Fibroblast of skin of abdomen (primary cell): ENCODE data around the gene OR10C1. TPM values are rescaled to one million over a fixed set of nuclear protein-coding genes. Genes with fewer than 3 reads are reported as not detected.
"Not testable (repeated sequence)": the region's sequence is repeated elsewhere in the genome, so short reads cannot be mapped to it uniquely, and the experiment has no call there.

Source experiments
- DNase-seq: peaks from one replicate; pipeline ENCODE4 v3.0.0-alpha.2; 2013
- polyA plus RNA-seq, 2 experiments: library from polyadenylated mRNA; unstranded; fragments of 120-200 nt; gene quantifications; one replicate each; pipeline ENCODE4 v1.2.1, GENCODE V29; 2013; ENCODE audit not compliant: insufficient read length in 2 of 2

The OR10C1 gene
- not detected for polyA plus RNA-seq (2013, experiment 1 of 2; ENCODE audit: insufficient read length)
- not detected for polyA plus RNA-seq (2013, experiment 2 of 2; ENCODE audit: insufficient read length)

DNA sequence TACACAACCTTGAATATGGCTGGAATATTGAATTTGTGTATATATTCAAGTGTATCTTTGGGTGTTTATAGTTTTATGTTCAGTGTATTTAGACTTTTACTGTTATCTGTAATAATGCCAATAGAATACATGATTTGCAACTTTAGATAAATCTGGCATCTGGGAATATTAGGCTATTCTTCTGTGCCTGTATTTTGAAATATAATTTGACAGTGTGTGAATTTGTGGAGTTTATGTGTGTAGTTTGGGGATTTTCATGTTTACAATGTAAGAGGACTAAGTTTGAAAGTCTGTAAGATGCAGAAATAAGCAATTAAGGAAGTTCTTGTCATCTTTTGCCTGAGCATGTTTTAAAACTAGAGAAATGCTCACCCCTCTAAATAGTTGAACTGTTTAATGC lies at the start of gene OR10C1:
Gene OR10C1 (plus strand): TSS at position 301 of the 400 bp plus-strand sequence. CDS start 710 bp downstream, outside the sequence.
- DNase-seq: no peak

DNA sequence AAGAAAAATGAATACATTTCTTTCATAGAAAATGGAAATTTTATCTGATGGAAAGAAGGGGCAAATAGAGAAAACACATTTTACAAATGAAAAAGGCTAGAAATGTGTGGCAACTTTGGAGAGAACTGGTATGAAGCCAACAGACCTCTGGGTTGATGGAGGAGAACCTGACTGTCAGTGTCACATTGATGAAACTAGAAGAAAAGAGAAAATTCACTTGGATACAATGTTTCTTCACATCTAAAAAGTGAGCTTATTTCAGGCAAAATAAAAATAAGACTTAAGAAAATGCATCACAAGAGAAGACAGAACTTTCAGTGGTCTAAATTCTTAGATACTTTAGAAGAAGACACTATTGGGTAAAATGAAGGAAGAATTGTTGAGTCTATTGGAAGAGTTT lies 43.8 kb upstream of the OR10C1 start, which contains the start of gene OR12D2:
Gene OR12D2 (plus strand): TSS at position 301 of the 400 bp plus-strand sequence. CDS start 1,069 bp downstream, outside the sequence.
- no peak for DNase-seq

GRCh38 chr6:29399525-29399924 lies 39.6 kb upstream of the OR10C1 start:
- no peak for DNase-seq

- DNase-seq: no peak
Observed at GRCh38 chr6:29403801-29404200, 35.3 kb upstream of the OR10C1 start.

DNA sequence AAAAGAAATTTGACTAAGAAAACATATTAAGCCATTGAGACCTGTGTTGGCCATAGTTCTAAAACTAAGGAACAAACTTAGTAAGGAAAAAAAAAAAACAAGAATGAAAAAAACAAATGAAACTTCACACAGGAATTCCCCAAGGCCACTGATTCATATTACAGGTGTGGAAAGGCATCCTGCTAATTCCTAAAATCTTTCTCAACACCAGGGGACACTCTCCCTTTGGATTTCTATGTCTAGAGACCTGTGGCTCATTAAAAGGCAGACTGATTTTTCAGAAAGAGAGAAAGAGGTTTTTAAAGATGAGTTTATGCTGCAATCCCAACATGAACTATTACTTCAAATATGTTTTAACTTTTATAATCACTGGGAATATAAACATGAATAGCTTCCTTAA lies 24.5 kb upstream of the OR10C1 start, which contains the start of gene OR12D1:
Gene OR12D1 (plus strand): TSS at position 341 of the 400 bp plus-strand sequence.
- DNase-seq: no peak

DNA sequence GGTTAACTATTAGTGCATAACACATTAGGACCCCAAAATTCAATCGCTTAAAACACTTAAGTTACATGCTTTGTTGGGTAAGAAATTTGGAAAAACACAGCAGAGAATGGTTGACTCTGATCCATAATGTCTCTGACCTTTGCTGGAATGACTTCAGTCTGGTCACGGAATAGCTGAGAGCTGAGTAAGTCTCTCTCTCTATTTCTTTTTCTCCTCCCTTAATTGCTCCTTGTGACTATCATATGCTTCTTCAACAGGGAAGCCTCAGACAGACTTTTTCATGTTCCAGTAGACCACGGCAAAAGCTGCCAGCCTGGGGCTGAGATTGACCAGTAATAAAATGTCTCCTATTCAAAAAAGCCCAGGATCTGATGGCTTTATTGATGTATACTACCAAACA lies 19.6 kb upstream of the OR10C1 start:
- no peak for DNase-seq

- no peak for DNase-seq
Observed at GRCh38 chr6:29424168-29424567, 14.9 kb upstream of the OR10C1 start.

- no peak for DNase-seq
Observed at GRCh38 chr6:29424575-29424974, 14.5 kb upstream of the OR10C1 start.

DNA sequence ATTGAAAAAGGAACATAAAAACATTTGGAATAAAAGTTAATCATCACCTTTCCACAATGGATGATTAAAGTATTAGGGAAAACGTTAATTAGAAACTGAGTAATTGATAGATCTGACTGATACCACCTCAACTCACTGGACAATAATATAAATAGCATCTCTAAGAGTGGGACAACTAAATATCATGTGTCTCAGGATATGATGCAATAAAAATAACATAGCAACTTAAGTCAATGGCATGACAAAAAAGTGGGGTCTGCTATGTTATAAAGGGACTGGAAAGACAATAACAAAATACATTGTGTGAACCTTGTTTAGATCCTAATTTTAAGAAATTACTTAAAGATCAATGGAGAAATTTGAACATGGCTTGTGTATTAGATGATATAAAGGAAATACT lies 14.0 kb upstream of the OR10C1 start:
- DNase-seq: no peak

DNA sequence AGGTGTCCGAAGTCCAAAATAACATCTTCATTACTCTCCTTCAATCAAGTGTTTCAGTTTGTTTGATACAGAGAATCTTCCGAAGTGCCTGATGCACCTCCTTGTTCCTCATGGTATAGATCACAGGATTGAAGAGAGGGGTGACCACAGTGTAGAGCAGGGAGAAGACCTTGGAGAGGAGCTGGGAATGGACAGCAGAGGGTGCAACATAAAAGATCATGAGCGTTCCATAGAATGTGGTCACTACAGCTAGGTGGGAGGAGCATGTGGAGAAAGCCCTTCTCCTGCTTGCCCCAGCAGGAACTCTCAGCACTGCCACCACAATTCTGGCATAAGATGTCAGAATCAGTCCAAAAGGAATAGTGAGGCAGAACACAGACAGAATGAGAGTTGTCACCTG lies 12.5 kb upstream of the OR10C1 start:
- DNase-seq: no peak

- not testable (repeated sequence) for DNase-seq
Observed at GRCh38 chr6:29436730-29437129, 2.4 kb upstream of the OR10C1 start.

DNA sequence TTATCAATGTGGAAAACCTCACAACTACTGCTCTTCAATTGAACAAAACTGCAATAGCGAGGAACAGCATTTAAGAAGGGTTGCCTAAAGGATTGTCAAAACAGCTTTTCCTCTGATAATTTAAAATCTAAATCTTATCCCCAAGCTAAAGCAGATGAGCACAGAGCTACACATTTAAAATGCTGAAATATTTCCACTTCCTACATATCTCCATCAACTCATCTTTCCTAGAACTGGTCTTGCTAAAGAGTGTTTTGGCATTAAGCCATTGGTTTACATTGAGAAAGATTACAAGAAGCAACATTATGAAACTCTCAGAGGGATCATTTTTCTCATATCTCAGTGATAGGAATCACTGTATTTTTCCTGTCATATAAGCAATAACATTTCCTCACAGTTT lies 3.6 kb downstream of the OR10C1 start:
- no peak for DNase-seq

- not testable (repeated sequence) for DNase-seq
Observed at GRCh38 chr6:29444031-29444430, 4.9 kb downstream of the OR10C1 start.

- DNase-seq: no peak
Observed at GRCh38 chr6:29447670-29448069, 8.6 kb downstream of the OR10C1 start.

DNA sequence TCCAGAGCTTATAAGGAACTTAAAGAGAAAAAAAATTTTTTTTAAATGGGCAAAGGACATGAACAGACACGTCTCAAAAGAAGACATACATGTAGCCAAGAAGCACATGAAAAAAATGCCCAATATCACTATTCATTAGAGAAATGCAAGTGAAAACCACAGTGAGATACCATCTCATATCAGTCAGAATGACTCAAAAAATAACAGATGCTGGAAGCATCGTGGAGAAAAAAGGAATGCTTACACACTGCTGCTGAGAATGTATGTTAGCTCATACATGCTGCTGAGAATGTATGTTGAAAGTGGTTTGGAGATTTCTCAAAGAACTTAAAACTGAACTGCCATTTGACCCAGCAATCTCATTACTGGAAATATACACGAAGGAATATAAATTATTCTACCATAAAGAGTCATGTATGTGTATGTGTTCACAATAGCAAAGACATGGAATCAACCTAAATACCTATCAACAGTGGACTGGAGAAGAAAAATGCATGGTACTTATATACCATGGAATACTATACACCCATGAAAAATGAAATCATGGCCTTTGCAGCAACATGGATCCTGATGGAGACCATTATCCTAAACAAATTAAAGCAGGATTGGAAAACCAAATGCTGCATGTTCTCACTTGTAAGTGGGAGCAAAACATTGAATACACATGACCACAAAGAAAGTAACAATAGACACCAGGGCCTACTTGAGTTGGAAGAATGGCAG lies 12.5 kb downstream of the OR10C1 start:
- no peak for DNase-seq

- no peak for DNase-seq
Observed at GRCh38 chr6:29456971-29457370, 17.9 kb downstream of the OR10C1 start, which contains the start of the genes OR11A1 and OR2H1. Gene OR11A1 (minus strand): TSS chr6:29457071. CDS start chr6:29427641, 29,430 bp downstream. Gene OR2H1 (plus strand): TSS chr6:29457155. CDS start chr6:29461770, 4,615 bp downstream.

GRCh38 chr6:29461021-29461814 lies 22.1 kb downstream of the OR10C1 start:
- DNase-seq: no peak

DNA sequence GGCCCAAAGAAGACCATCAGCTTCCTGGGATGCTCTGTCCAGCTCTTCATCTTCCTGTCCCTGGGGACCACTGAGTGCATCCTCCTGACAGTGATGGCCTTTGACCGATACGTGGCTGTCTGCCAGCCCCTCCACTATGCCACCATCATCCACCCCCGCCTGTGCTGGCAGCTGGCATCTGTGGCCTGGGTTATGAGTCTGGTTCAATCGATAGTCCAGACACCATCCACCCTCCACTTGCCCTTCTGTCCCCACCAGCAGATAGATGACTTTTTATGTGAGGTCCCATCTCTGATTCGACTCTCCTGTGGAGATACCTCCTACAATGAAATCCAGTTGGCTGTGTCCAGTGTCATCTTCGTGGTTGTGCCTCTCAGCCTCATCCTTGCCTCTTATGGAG lies 22.9 kb downstream of the OR10C1 start:
- DNase-seq: no peak

DNA sequence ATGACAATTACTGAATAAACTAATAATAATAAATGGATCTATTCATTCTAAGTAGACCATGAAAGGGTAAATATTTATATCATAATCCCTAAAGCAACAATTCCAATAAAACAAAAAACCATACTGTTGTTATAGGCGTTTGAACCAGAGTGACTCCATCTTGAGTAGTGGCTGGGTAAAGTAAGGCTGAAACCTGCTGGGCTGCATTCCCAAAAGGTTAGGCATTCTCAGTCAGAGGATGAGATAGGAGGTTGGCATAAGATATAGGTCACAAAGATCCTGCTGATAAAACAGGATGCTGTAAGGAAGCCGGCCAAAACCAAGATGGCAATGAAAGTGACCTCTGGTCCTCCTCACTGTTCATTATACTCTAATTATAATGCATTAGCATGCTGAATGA lies 26.2 kb downstream of the OR10C1 start:
- no peak for DNase-seq

- no peak for DNase-seq
Observed at GRCh38 chr6:29465801-29466200, 26.7 kb downstream of the OR10C1 start.

DNA sequence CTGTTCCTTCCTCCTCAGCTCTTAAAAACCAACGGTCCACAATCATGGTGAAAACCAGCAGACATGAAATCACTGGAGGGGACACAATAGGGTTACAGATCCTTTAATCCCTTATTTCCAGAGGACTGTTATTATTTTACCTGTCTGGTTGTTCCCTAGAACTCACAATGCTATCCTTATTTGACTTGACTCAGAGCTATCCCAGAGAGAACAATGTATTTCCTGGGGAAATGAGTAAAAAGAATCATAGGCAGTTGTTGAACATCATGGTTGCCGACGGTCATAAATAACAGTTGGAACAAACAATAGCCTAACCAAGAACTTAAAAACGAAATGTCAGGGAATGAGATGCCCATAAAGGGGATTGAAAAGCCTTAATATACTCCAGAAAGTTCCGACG lies 27.1 kb downstream of the OR10C1 start:
- no peak for DNase-seq

DNA sequence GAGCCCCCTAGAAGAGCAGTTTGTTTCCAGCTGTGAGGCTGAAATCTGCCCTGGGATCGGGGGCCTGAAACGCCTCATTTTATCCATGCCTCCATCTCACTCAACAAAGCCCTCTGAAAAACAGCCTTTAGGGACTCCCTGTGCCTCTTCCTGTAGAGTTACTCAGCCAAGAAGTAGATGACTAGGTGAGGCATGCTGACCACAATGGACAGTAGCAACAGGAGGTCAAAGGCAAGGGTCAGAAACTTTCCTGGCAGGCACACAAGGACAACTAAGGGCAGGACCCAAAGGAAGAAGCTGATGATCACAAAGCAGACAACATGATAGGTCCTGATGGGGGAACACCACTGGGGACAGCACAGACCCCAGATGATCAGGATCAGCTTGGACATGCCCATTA lies 35.9 kb downstream of the OR10C1 start:
- no peak for DNase-seq

DNA sequence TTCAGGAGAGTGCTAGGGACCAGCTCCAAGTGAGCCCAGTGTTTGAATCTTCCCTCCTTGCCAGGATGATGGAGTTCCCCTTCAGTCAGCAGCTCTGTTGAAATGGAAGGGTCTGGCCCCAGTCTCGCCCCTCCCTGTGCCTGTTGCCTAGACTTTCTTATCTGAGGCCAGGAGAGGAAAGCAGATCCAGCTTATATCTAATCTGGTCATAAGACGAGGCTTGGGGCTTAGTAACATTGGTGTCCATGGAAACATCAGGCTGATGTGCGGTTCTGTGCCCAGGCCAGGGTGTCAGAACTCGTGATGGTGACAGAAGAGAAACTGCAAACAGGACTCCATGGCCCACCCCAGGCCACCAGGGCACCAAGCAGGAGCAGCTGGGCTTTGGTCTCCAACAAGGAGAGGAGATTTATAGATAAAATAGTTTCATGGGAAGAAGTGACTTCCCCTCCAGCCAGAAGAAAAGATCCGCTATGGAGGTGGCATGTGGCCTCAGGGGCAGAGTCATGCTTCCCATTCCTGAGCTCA lies 38.9 kb downstream of the OR10C1 start:
- DNase-seq: no peak
